Gastrocnemius medialis (tissue), 4 donors: ENCODE results near the gene PTPN23.

Experiments
- POLR2A ChIP-seq, 2 donors: fragments of 450-650 bp; IDR thresholded peaks; one replicate each; pipeline ENCODE4 v1.6.1; 2017; ENCODE audit warnings: antibody characterized with exemption in 2 of 2, mild to moderate bottlenecking in 2 of 2, moderate library complexity in 2 of 2
- TF ChIP-seq, protein P1 (sequence below), 5 experiments: fragments of 450-650 bp in 3 of 5; fragments of 200-600 bp in 2 of 5; sonication (generic) in 2 of 5; IDR thresholded peaks in 4 of 5; conservative IDR thresholded peaks in 1 of 5; 1 replicate in 4 of 5; 2 replicates in 1 of 5; pipeline ENCODE4 v1.5.1; 2016 to 2019; ENCODE audit warnings: antibody characterized with exemption in 5 of 5, mild to moderate bottlenecking in 3 of 5, moderate library complexity in 3 of 5

DNA sequence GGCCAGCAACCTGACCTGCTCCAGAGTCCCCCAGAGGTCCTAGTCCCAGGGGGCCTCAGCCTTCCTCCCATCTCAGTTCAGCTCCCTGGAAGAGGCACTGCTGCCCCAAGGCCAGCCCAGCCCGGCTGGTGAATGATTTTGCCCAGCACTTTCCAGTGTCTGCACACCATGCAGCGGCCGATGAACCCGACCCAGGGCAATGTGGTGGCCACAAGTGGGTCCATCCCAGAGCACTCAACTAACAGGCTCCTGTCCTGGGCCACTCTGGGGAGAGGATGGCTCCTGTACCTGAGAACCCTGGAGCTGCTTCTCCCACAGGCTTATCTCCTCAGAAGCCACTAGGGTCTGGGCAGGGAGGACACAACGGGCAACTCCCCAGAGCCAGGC, 39.2 kb downstream of the PTPN23 start:
- TF ChIP-seq, protein P1, sequence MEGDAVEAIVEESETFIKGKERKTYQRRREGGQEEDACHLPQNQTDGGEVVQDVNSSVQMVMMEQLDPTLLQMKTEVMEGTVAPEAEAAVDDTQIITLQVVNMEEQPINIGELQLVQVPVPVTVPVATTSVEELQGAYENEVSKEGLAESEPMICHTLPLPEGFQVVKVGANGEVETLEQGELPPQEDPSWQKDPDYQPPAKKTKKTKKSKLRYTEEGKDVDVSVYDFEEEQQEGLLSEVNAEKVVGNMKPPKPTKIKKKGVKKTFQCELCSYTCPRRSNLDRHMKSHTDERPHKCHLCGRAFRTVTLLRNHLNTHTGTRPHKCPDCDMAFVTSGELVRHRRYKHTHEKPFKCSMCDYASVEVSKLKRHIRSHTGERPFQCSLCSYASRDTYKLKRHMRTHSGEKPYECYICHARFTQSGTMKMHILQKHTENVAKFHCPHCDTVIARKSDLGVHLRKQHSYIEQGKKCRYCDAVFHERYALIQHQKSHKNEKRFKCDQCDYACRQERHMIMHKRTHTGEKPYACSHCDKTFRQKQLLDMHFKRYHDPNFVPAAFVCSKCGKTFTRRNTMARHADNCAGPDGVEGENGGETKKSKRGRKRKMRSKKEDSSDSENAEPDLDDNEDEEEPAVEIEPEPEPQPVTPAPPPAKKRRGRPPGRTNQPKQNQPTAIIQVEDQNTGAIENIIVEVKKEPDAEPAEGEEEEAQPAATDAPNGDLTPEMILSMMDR (IDR thresholded peaks at IDR 0.05 in 4 of 5, conservative IDR thresholded peaks at IDR 0.05 in 1 of 5), result no peak
- no peak for TF ChIP-seq POLR2A (IDR thresholded peaks at IDR 0.05)
